Measurements from ENCODE around the gene SPAG16.

Gene SPAG16

DNA sequence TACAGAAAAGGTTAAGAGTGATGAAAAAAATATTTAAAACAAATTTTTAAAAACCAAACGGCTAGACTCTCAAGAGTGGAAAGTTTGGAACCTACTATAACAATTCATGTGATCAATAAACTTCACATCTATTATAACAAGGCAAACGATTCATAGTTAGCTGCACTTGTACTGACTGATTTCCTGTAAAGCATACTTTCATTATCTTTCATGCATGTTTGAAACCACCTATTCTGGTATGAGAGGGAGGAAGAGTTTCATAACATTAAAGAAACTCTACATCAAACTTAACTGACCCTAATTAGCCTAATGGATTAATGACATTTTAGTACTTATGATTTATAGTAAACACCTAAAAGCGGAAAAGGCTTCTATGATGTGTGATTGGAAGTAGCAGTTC, 1082.9 kb downstream of the SPAG16 start:
- Histone ChIP-seq H3K9ac (no peak overlapping the region), H3K36me3 (ENCODE audit: insufficient read depth) (no peaks in the 10 kb centered on the region), H3K79me2 (ENCODE audit: insufficient read depth, low read depth) (no peaks in the 10 kb centered on the region), H3K4me2 (no peak overlapping the region), H3K4me1 (ENCODE audit: low read depth, poor library complexity, severe bottlenecking) (no peaks in the 10 kb centered on the region), H3K27me3 (ENCODE audit: insufficient read depth, low read depth) (no peaks in the 10 kb centered on the region), H3K4me3 (IDR thresholded peaks at IDR 0.05; ENCODE audit: insufficient read depth, low read depth, low read length) (no peak overlapping the region), H4K20me1 (ENCODE audit: insufficient read depth) (no peaks in the 10 kb centered on the region), H2AFZ (ENCODE audit: low read depth) (no peak overlapping the region), H3K27ac (no peak overlapping the region)
- TF ChIP-seq, protein P1, sequence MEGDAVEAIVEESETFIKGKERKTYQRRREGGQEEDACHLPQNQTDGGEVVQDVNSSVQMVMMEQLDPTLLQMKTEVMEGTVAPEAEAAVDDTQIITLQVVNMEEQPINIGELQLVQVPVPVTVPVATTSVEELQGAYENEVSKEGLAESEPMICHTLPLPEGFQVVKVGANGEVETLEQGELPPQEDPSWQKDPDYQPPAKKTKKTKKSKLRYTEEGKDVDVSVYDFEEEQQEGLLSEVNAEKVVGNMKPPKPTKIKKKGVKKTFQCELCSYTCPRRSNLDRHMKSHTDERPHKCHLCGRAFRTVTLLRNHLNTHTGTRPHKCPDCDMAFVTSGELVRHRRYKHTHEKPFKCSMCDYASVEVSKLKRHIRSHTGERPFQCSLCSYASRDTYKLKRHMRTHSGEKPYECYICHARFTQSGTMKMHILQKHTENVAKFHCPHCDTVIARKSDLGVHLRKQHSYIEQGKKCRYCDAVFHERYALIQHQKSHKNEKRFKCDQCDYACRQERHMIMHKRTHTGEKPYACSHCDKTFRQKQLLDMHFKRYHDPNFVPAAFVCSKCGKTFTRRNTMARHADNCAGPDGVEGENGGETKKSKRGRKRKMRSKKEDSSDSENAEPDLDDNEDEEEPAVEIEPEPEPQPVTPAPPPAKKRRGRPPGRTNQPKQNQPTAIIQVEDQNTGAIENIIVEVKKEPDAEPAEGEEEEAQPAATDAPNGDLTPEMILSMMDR (conservative IDR thresholded peaks at IDR 0.05; ENCODE audit: low read depth, low read length): no peak

DNA sequence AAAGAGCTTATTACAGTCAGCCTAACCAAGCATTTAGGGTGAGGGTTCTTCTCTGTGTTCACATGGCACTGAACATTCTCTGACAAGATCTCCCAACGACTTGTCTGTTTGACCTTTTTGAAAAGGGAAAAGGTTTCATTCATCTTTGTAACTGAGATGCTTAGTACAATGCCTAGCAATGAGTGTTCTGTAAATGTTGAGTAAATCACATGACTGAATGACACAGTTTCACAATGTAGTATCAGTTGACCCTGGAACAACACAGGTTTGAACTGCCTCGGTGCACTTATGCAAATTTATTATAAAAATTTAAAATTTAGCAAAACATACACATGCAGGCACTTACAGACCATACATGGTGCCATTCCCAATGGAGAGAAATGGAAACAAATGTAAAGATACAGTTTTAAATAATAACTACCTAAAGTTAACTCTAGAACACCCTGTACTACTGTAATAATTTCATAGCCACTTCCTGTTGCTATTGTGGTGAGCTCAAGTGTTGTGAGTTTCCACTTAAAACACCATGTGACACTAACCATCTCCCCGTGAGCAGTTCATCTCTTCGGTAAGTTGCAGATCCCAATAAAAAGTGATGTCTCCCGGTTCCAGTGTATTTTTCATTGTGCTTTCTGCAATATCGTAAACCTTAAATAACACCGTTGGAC, 1092.5 kb downstream of the SPAG16 start:
- H3K4me2 ChIP-seq: no peak overlapping the region
- no peak overlapping the region for H3K4me3 ChIP-seq (IDR thresholded peaks at IDR 0.05; ENCODE audit: insufficient read depth, low read depth, low read length)
- H3K9ac ChIP-seq: no peak overlapping the region
- no peak overlapping the region for H2AFZ ChIP-seq (ENCODE audit: low read depth)
- no peaks in the 10 kb centered on the region for H3K27me3 ChIP-seq (ENCODE audit: insufficient read depth, low read depth)
- no peaks in the 10 kb centered on the region for H3K79me2 ChIP-seq (ENCODE audit: insufficient read depth, low read depth)
- no peak overlapping the region for H3K27ac ChIP-seq
- H3K4me1 ChIP-seq (ENCODE audit: low read depth, poor library complexity, severe bottlenecking): no peaks in the 10 kb centered on the region
- no peaks in the 10 kb centered on the region for H3K36me3 ChIP-seq (ENCODE audit: insufficient read depth)
- no peaks in the 10 kb centered on the region for H4K20me1 ChIP-seq (ENCODE audit: insufficient read depth)
- TF ChIP-seq, protein P1 (conservative IDR thresholded peaks at IDR 0.05; ENCODE audit: low read depth, low read length): no peak

DNA sequence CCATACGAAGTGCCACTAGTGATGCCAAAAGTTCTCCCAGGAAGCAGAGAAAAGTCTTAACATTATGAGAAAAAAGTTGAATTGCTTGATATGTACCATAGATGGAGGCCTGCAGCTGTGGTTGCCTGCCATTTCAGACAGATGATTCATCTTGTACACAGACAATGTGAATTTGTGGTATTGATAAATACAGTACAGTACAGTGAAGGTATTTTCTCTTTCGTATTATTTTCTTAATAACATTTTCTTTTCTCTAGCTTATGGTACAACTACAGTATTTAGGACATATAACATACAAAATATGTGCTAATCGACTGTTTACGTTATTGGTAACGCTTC, 1093.0 kb downstream of the SPAG16 start:
- Histone ChIP-seq H4K20me1 (ENCODE audit: insufficient read depth) (no peaks in the 10 kb centered on the region), H3K36me3 (ENCODE audit: insufficient read depth) (no peaks in the 10 kb centered on the region), H3K4me3 (IDR thresholded peaks at IDR 0.05; ENCODE audit: insufficient read depth, low read depth, low read length) (no peak overlapping the region), H3K9ac (no peak overlapping the region), H2AFZ (ENCODE audit: low read depth) (no peak overlapping the region), H3K4me1 (ENCODE audit: low read depth, poor library complexity, severe bottlenecking) (no peaks in the 10 kb centered on the region), H3K79me2 (ENCODE audit: insufficient read depth, low read depth) (no peaks in the 10 kb centered on the region), H3K27ac (no peak overlapping the region), H3K27me3 (ENCODE audit: insufficient read depth, low read depth) (no peaks in the 10 kb centered on the region), H3K4me2 (no peak overlapping the region)
- TF ChIP-seq, protein P1 (conservative IDR thresholded peaks at IDR 0.05; ENCODE audit: low read depth, low read length): no peak

GRCh38 chr2:214378455-214379103, 1094.3 kb downstream of the SPAG16 start:
- Histone ChIP-seq H3K27ac (no peak overlapping the region), H2AFZ (ENCODE audit: low read depth) (no peak overlapping the region), H3K4me1 (ENCODE audit: low read depth, poor library complexity, severe bottlenecking) (no peaks in the 10 kb centered on the region), H3K27me3 (ENCODE audit: insufficient read depth, low read depth) (no peaks in the 10 kb centered on the region), H3K4me3 (IDR thresholded peaks at IDR 0.05; ENCODE audit: insufficient read depth, low read depth, low read length) (no peak overlapping the region), H4K20me1 (ENCODE audit: insufficient read depth) (no peaks in the 10 kb centered on the region), H3K9ac (no peak overlapping the region), H3K4me2 (no peak overlapping the region), H3K79me2 (ENCODE audit: insufficient read depth, low read depth) (no peaks in the 10 kb centered on the region), H3K36me3 (ENCODE audit: insufficient read depth) (no peaks in the 10 kb centered on the region)
- TF ChIP-seq, protein P1 (conservative IDR thresholded peaks at IDR 0.05; ENCODE audit: low read depth, low read length): no peak

Data from KMS-11 (cell line).